GM23338 (cell line): ENCODE measurements around the gene USP17L22.
"Not testable (repeated sequence)": the region's sequence is repeated elsewhere in the genome, so short reads cannot be mapped to it uniquely, and the experiment has no call there.

Experiments used
- CREB1 ChIP-seq: fragments of 250-450 bp; sonication (Bioruptor Pico); IDR thresholded peaks from 2 replicates; pipeline ENCODE4 v1.5.0; 2020; ENCODE audit warnings: low read depth, mild to moderate bottlenecking, moderate library complexity
- EZH2 ChIP-seq: fragments of 200-600 bp; sonication (generic); IDR thresholded peaks from one replicate; pipeline ENCODE4 v1.8.0; 2017; ENCODE audit warnings: antibody characterized with exemption, mild to moderate bottlenecking, low read depth; ENCODE audit not compliant: unreplicated experiment
- EZH2phosphoT487 ChIP-seq: fragments of 200-600 bp; sonication (generic); IDR thresholded peaks from one replicate; pipeline ENCODE4 v1.8.1; 2018; ENCODE audit warnings: antibody characterized with exemption; ENCODE audit not compliant: unreplicated experiment
- JUNB ChIP-seq: IDR thresholded peaks from one replicate; pipeline ENCODE4 v1.6.1; 2016; ENCODE audit warnings: antibody characterized with exemption; ENCODE audit not compliant: unreplicated experiment
- NANOG ChIP-seq: IDR thresholded peaks from 2 replicates; pipeline ENCODE4 v1.6.1; 2016; ENCODE audit warnings: antibody characterized with exemption, borderline replicate concordance
- POLR2AphosphoS5 ChIP-seq: IDR thresholded peaks from 2 replicates; pipeline ENCODE4 v1.6.1; 2016; ENCODE audit warnings: antibody characterized with exemption, low read depth
- STAT1 ChIP-seq: IDR thresholded peaks from one replicate; pipeline ENCODE4 v1.6.1; 2016; ENCODE audit warnings: antibody characterized with exemption; ENCODE audit not compliant: unreplicated experiment
- TF ChIP-seq, protein P1 (sequence below): IDR thresholded peaks from one replicate; pipeline ENCODE4 v1.6.1; 2018; ENCODE audit warnings: antibody characterized with exemption; ENCODE audit not compliant: unreplicated experiment
- TF ChIP-seq, protein P2 (sequence below), 2 experiments: fragments of 200-600 bp in 1 of 2; sonication (generic) in 1 of 2; conservative IDR thresholded peaks; 2 replicates each; pipeline versions ENCODE4 v1.5.1 to v1.6.1; 2016 to 2017; ENCODE audit warnings: antibody characterized with exemption in 2 of 2, low read depth in 2 of 2, mild to moderate bottlenecking in 2 of 2, moderate library complexity in 1 of 2
- TF ChIP-seq, protein P3 (sequence below): IDR thresholded peaks from 2 replicates; pipeline ENCODE4 v1.6.1; 2016; ENCODE audit warnings: antibody characterized with exemption

DNA sequence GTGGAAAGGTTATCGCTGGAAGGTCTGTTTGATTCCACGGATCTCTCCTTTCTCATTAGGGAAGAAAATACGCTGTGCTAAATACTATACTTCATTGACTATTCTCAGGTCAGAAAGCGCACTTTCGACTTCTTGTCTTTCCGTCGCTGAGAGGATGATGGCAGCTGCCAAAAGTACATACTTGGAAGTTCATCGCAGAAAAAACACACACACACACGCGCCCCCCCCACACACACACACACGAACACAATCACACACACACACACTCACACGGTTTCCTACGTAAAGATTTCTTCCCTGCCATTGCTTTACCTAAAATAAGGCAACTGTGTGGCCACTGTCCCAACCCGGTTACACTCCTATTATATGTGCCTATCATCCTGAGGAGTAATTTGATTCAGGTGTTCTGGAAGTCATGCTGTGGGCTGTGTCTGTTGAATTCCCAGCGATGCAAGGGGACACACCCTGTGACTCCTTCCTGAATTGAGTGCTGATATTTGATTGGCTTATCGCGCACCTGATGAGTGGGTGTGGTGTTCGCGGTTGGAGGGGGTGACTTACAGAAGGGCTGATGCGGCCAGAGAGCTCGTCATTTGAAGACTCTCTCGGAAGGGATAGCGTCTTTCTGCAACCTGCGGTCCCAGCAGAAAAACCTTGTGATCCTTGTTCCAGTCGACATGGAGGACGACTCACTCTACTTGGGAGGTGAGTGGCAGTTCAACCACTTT is 19.3 kb upstream of the USP17L22 start, which contains the start of gene USP17L18:
- TF ChIP-seq POLR2AphosphoS5; JUNB; EZH2phosphoT487; EZH2; CREB1 (CRISPR knock-in tag); STAT1; NANOG: not testable (repeated sequence)
- TF ChIP-seq, protein P1, sequence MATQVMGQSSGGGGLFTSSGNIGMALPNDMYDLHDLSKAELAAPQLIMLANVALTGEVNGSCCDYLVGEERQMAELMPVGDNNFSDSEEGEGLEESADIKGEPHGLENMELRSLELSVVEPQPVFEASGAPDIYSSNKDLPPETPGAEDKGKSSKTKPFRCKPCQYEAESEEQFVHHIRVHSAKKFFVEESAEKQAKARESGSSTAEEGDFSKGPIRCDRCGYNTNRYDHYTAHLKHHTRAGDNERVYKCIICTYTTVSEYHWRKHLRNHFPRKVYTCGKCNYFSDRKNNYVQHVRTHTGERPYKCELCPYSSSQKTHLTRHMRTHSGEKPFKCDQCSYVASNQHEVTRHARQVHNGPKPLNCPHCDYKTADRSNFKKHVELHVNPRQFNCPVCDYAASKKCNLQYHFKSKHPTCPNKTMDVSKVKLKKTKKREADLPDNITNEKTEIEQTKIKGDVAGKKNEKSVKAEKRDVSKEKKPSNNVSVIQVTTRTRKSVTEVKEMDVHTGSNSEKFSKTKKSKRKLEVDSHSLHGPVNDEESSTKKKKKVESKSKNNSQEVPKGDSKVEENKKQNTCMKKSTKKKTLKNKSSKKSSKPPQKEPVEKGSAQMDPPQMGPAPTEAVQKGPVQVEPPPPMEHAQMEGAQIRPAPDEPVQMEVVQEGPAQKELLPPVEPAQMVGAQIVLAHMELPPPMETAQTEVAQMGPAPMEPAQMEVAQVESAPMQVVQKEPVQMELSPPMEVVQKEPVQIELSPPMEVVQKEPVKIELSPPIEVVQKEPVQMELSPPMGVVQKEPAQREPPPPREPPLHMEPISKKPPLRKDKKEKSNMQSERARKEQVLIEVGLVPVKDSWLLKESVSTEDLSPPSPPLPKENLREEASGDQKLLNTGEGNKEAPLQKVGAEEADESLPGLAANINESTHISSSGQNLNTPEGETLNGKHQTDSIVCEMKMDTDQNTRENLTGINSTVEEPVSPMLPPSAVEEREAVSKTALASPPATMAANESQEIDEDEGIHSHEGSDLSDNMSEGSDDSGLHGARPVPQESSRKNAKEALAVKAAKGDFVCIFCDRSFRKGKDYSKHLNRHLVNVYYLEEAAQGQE = not testable (repeated sequence)
- TF ChIP-seq, protein P2, sequence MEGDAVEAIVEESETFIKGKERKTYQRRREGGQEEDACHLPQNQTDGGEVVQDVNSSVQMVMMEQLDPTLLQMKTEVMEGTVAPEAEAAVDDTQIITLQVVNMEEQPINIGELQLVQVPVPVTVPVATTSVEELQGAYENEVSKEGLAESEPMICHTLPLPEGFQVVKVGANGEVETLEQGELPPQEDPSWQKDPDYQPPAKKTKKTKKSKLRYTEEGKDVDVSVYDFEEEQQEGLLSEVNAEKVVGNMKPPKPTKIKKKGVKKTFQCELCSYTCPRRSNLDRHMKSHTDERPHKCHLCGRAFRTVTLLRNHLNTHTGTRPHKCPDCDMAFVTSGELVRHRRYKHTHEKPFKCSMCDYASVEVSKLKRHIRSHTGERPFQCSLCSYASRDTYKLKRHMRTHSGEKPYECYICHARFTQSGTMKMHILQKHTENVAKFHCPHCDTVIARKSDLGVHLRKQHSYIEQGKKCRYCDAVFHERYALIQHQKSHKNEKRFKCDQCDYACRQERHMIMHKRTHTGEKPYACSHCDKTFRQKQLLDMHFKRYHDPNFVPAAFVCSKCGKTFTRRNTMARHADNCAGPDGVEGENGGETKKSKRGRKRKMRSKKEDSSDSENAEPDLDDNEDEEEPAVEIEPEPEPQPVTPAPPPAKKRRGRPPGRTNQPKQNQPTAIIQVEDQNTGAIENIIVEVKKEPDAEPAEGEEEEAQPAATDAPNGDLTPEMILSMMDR (conservative IDR thresholded peaks at IDR 0.05; ENCODE audit: low read depth in 2 of 2) = not testable (repeated sequence)
- TF ChIP-seq, protein P3, sequence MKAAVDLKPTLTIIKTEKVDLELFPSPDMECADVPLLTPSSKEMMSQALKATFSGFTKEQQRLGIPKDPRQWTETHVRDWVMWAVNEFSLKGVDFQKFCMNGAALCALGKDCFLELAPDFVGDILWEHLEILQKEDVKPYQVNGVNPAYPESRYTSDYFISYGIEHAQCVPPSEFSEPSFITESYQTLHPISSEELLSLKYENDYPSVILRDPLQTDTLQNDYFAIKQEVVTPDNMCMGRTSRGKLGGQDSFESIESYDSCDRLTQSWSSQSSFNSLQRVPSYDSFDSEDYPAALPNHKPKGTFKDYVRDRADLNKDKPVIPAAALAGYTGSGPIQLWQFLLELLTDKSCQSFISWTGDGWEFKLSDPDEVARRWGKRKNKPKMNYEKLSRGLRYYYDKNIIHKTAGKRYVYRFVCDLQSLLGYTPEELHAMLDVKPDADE = not testable (repeated sequence)
